ENCODE data around the gene CARHSP1.
"Not testable (repeated sequence)": the region's sequence is repeated elsewhere in the genome, so short reads cannot be mapped to it uniquely, and the experiment has no call there.

The CARHSP1 gene

GRCh38 chr16:8892101-8892575, 23.3 kb upstream of the CARHSP1 start:
- no peak for DNase-seq

GRCh38 chr16:8890549-8890921, 21.7 kb upstream of the CARHSP1 start:
- no peak for DNase-seq

GRCh38 chr16:8889893-8890548, 21.2 kb upstream of the CARHSP1 start:
- DNase-seq = no peak

- no peak for DNase-seq
Observed at GRCh38 chr16:8888951-8889892, 20.4 kb upstream of the CARHSP1 start.

GRCh38 chr16:8887952-8888560, 19.2 kb upstream of the CARHSP1 start:
- DNase-seq = no peak

GRCh38 chr16:8887431-8887765, 18.6 kb upstream of the CARHSP1 start:
- DNase-seq = no peak

- no peak for DNase-seq
Observed at GRCh38 chr16:8886593-8887430, 18.0 kb upstream of the CARHSP1 start.

- DNase-seq = no peak
Observed at GRCh38 chr16:8885674-8886592, 17.1 kb upstream of the CARHSP1 start.

GRCh38 chr16:8882725-8883377, 14.0 kb upstream of the CARHSP1 start:
- no peak for DNase-seq

- no peak for DNase-seq
Observed at GRCh38 chr16:8882041-8882617, 13.3 kb upstream of the CARHSP1 start, which contains the start of gene LITAFD. Gene LITAFD (plus strand): TSS chr16:8882351. CDS start chr16:8884356, 2,005 bp downstream.

- DNase-seq = peak; percentile 37
Observed at GRCh38 chr16:8880839-8881510, 12.2 kb upstream of the CARHSP1 start.

GRCh38 chr16:8878523-8878911, 9.7 kb upstream of the CARHSP1 start:
- DNase-seq = no peak

GRCh38 chr16:8877894-8878522, 9.2 kb upstream of the CARHSP1 start:
- no peak for DNase-seq

- not testable (repeated sequence) for DNase-seq
Observed at GRCh38 chr16:8875317-8875716, 6.5 kb upstream of the CARHSP1 start.

GRCh38 chr16:8874388-8874787, 5.6 kb upstream of the CARHSP1 start:
- no peak for DNase-seq

- DNase-seq = not testable (repeated sequence)
Observed at GRCh38 chr16:8873866-8874195, 5.0 kb upstream of the CARHSP1 start.

- peak; percentile 25 for DNase-seq
Observed at GRCh38 chr16:8872967-8873865, 4.4 kb upstream of the CARHSP1 start.

- DNase-seq = no peak
Observed at GRCh38 chr16:8872071-8872470, 3.3 kb upstream of the CARHSP1 start.

GRCh38 chr16:8869988-8870241, 1.1 kb upstream of the CARHSP1 start:
- not testable (repeated sequence) for DNase-seq
